Measurements from ENCODE around the gene MED12L.

DNA sequence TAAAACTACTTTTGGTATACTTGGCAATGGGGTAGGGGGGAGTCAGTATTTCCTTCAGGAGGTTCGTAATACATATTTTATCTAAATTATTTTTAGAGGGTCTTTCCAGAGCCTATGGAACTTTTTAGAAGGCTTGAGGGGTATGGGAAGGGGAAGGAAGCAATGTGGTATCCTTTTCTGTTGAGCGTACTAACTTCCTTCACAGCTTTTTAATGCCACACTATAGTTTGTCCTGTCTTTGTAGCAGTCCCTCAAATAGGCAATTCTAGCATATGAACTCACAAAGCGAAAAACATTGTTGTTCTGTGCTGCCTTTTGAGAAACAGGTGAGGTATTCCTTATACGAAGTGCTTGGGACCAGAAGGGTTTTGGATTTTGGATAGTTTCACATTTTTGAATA lies 266.2 kb downstream of the MED12L start:
- TF ChIP-seq, protein P1, sequence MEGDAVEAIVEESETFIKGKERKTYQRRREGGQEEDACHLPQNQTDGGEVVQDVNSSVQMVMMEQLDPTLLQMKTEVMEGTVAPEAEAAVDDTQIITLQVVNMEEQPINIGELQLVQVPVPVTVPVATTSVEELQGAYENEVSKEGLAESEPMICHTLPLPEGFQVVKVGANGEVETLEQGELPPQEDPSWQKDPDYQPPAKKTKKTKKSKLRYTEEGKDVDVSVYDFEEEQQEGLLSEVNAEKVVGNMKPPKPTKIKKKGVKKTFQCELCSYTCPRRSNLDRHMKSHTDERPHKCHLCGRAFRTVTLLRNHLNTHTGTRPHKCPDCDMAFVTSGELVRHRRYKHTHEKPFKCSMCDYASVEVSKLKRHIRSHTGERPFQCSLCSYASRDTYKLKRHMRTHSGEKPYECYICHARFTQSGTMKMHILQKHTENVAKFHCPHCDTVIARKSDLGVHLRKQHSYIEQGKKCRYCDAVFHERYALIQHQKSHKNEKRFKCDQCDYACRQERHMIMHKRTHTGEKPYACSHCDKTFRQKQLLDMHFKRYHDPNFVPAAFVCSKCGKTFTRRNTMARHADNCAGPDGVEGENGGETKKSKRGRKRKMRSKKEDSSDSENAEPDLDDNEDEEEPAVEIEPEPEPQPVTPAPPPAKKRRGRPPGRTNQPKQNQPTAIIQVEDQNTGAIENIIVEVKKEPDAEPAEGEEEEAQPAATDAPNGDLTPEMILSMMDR (IDR thresholded peaks at IDR 0.05) = no peak
- no peak for TF ChIP-seq POLR2A (IDR thresholded peaks at IDR 0.05)

All from lower leg skin (tissue), 3 donors.